WTC11 (cell line): ENCODE results near the gene SLCO1A2.

Experiments used
- CTCF ChIP-seq: fragments of 200-600 bp; IDR thresholded peaks from 2 replicates; pipeline ENCODE4 v1.8.0; 2022; ENCODE audit warnings: antibody characterized with exemption
- PRDM15 ChIP-seq: sonication (generic); formaldehyde crosslinking; IDR thresholded peaks from 2 replicates; pipeline ENCODE4 v1.8.0; 2022; ENCODE audit warnings: missing genetic modification reagents
- TF ChIP-seq, protein P1 (sequence below): sonication (generic); formaldehyde crosslinking; IDR thresholded peaks from 2 replicates; pipeline ENCODE4 v1.8.1; 2022; ENCODE audit warnings: missing genetic modification reagents, borderline replicate concordance
- TF ChIP-seq, protein P2 (sequence below): sonication (generic); formaldehyde crosslinking; IDR thresholded peaks from 2 replicates; pipeline ENCODE4 v1.8.1; 2022; ENCODE audit warnings: mild to moderate bottlenecking, missing genetic modification reagents, moderate library complexity, borderline replicate concordance

GRCh38 chr12:21379218-21379617, 44.5 kb upstream of the SLCO1A2 start:
- TF ChIP-seq CTCF (no peak), PRDM15 (CRISPR knock-in tag) (no peak)
- TF ChIP-seq, protein P1, sequence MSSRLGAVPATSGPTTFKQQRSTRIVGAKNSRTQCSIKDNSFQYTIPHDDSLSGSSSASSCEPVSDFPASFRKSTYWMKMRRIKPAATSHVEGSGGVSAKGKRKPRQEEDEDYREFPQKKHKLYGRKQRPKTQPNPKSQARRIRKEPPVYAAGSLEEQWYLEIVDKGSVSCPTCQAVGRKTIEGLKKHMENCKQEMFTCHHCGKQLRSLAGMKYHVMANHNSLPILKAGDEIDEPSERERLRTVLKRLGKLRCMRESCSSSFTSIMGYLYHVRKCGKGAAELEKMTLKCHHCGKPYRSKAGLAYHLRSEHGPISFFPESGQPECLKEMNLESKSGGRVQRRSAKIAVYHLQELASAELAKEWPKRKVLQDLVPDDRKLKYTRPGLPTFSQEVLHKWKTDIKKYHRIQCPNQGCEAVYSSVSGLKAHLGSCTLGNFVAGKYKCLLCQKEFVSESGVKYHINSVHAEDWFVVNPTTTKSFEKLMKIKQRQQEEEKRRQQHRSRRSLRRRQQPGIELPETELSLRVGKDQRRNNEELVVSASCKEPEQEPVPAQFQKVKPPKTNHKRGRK (CRISPR knock-in tag) = no peak
- TF ChIP-seq, protein P2, sequence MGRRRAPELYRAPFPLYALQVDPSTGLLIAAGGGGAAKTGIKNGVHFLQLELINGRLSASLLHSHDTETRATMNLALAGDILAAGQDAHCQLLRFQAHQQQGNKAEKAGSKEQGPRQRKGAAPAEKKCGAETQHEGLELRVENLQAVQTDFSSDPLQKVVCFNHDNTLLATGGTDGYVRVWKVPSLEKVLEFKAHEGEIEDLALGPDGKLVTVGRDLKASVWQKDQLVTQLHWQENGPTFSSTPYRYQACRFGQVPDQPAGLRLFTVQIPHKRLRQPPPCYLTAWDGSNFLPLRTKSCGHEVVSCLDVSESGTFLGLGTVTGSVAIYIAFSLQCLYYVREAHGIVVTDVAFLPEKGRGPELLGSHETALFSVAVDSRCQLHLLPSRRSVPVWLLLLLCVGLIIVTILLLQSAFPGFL = no peak
